Omental fat pad (tissue), 4 donors: ENCODE results near the gene B4GALNT3. TPM values are rescaled to one million over a fixed set of nuclear protein-coding genes. Genes with fewer than 3 reads are reported as not detected.

Source experiments
- ATAC-seq: fragments of 150-250 bp; one replicate; pipeline ENCODE4 v1.9.1; 2016; ENCODE audit warnings: mild to moderate bottlenecking, moderate library complexity; ENCODE audit not compliant: low FRiP score
- DNase-seq: peaks from one replicate; pipeline ENCODE4 v3.0.0-alpha.2; 2019; ENCODE audit warnings: low spot score
- CTCF ChIP-seq, 3 donors: fragments of 450-650 bp; IDR thresholded peaks; one replicate each; pipeline ENCODE4 v1.5.1; 2016 to 2017; ENCODE audit warnings: antibody characterized with exemption in 3 of 3, mild to moderate bottlenecking in 3 of 3, moderate library complexity in 2 of 3
- total RNA-seq, 4 donors: library from RNA; depleted of rRNA; stranded (reverse); fragments of >200 nt; gene quantifications; one replicate each; pipeline ENCODE4 v1.1.0, GENCODE V29; 2016

Gene B4GALNT3
- total RNA-seq, 4 donors from 2014 or later, result 0.13 to 0.60 (median 0.28) TPM; not detected in 1

GRCh38 chr12:569803-570434 is 110.2 kb downstream of the B4GALNT3 start:
- DNase-seq (peak; percentile 89), ATAC-seq (peak; percentile 77)
- peak in 1 of 3 donors; percentile 81 for TF ChIP-seq CTCF (IDR thresholded peaks at IDR 0.05)

DNA sequence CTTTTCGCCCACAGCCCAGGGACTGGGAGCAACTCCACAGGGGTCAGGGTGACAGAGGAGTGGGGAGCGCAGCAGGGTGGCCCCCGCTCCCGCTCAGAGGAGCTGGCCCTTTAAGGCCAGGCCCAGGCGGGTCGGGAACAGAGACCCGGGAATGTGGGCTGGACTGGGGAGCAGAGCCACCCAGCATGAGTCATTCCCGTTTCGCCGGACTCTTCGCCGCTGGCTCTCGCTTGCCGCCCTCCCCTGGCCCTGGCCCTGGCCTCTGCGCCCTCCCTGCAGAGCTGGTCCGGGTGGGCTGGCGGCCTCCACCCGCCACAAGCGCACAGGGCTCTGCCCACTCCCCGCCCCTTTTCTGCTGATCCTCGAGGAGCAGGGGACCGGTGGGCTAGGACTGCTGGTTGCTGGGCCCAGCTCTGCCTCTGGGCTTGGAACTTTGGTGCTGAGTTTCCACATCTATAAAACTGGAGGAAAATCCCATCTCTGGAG is 110.7 kb downstream of the B4GALNT3 start:
- DNase-seq (no peak), ATAC-seq (peak; percentile 88)
- no peak for TF ChIP-seq CTCF (IDR thresholded peaks at IDR 0.05)

DNA sequence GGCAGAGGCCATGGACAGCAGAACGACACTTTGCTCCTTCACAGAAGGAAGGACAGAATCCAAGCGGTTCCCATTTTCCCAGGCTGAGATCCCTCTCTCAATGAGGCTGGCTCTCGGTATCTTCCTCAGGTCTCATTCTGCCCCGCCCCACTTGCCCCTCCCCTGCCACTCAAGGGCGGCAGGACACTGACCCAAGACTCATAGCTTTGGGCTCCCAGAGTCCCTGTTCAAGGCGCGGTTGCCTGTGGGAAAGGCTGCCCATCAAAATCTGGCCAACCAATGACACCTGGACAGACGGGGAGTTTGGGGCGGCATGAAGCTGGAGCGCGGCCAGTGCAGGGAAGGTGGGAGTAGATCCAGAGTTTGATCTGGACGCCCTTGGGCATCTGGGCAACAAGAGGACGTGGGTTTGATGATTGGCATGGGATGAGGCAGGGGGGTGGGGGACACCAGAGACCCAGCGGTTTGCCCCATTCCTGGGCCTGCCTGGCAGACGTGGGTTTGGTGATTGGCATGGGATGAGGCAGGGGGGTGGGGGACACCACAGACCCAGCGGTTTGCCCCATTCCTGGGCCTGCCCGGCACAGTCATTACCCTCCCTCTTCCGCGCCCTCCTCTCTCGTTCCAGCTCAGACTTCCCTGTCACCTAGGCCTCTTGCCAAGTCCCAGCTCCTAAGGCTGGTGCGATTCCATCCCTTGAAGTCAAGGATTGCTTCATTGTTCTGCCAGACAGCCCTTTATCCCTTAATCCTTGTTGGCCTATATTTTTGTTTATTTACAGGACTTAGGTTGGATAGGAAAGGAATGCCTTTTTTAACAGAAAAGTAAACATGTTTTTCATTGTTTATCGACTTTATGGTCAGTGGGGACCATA is 111.4 kb downstream of the B4GALNT3 start:
- ATAC-seq, result peak; percentile 45
- TF ChIP-seq CTCF (IDR thresholded peaks at IDR 0.05), result no peak
- DNase-seq, result no peak

DNA sequence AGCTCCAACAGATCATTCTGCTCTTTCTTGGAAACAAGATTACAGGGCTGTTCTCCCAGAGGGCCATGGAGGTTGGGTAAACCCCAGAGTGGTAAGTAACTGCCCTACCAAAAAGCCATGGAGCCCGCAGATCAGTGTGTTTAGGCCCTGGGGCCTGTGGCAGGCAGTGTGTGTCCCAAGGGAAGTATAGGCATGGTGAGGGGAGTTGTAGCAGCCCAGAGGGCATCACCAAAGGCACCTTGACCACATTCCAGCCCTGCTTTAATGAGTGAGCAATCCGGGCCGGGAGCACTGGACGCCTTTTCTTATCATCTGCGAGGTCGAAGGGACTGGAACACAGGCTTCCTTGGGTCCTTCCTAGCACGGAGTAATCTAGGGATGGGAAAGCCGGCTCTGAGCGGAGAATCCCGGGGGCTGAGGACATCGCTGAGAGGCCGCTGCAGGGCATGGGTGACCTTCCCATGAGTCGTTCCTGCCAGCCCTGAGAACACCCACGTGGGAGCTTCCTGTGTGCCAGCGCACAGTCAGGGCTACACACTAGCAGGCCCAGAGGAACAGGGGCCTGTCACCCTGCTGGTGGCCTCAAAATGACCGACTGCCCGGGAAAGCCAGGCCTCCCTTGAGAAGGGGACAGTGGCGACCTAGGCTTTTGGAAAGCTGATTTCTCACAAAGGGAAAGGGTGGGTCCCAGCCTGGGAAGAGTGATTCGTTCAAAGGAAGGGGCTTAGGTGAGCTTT is 112.2 kb downstream of the B4GALNT3 start:
- TF ChIP-seq CTCF (IDR thresholded peaks at IDR 0.05), result no peak
- no peak for DNase-seq
- no peak for ATAC-seq

GRCh38 chr12:572532-572899 is 112.8 kb downstream of the B4GALNT3 start:
- DNase-seq (no peak), ATAC-seq (no peak)
- no peak for TF ChIP-seq CTCF (IDR thresholded peaks at IDR 0.05)

GRCh38 chr12:573232-573631 is 113.5 kb downstream of the B4GALNT3 start:
- ATAC-seq, result no peak
- no peak for DNase-seq
- no peak for TF ChIP-seq CTCF (IDR thresholded peaks at IDR 0.05)
